ENCODE data around the gene ZSCAN20.
"Not testable (repeated sequence)": the region's sequence is repeated elsewhere in the genome, so short reads cannot be mapped to it uniquely, and the experiment has no call there.

Gene ZSCAN20

GRCh38 chr1:33488624-33489023, 16.2 kb downstream of the ZSCAN20 start:
- DNase-seq (ENCODE audit: low read depth in 2 of 2), result no peak

GRCh38 chr1:33494929-33495328, 22.5 kb downstream of the ZSCAN20 start:
- no peak for DNase-seq (ENCODE audit: low read depth in 2 of 2)

- no peak for DNase-seq (ENCODE audit: low read depth in 2 of 2)
Measured at GRCh38 chr1:33497410-33497809, 25.0 kb downstream of the ZSCAN20 start.

- DNase-seq (ENCODE audit: low read depth in 2 of 2), result no peak
Measured at GRCh38 chr1:33500547-33500946, 28.1 kb downstream of the ZSCAN20 start.

- no peak for DNase-seq (ENCODE audit: low read depth in 2 of 2)
Measured at GRCh38 chr1:33501309-33501708, 28.9 kb downstream of the ZSCAN20 start.

- no peak for DNase-seq (ENCODE audit: low read depth in 2 of 2)
Measured at GRCh38 chr1:33501774-33502173, 29.3 kb downstream of the ZSCAN20 start.

- DNase-seq (ENCODE audit: low read depth in 2 of 2), result no peak
Measured at GRCh38 chr1:33502726-33503125, 30.3 kb downstream of the ZSCAN20 start.

- DNase-seq (ENCODE audit: low read depth in 2 of 2), result no peak
Measured at GRCh38 chr1:33503506-33503905, 31.1 kb downstream of the ZSCAN20 start.

GRCh38 chr1:33507661-33508060, 35.2 kb downstream of the ZSCAN20 start:
- no peak for DNase-seq (ENCODE audit: low read depth in 2 of 2)

- DNase-seq (ENCODE audit: low read depth in 2 of 2), result no peak
Measured at GRCh38 chr1:33508151-33508550, 35.7 kb downstream of the ZSCAN20 start.

GRCh38 chr1:33509276-33509675, 36.8 kb downstream of the ZSCAN20 start:
- DNase-seq (ENCODE audit: low read depth in 2 of 2), result not testable (repeated sequence)

- no peak for DNase-seq (ENCODE audit: low read depth in 2 of 2)
Measured at GRCh38 chr1:33512226-33513011, 40.0 kb downstream of the ZSCAN20 start.

GRCh38 chr1:33515112-33515511, 42.7 kb downstream of the ZSCAN20 start:
- no peak for DNase-seq (ENCODE audit: low read depth in 2 of 2)

GRCh38 chr1:33515607-33516006, 43.2 kb downstream of the ZSCAN20 start:
- DNase-seq (ENCODE audit: low read depth in 2 of 2), result no peak

- no peak for DNase-seq (ENCODE audit: low read depth in 2 of 2)
Measured at GRCh38 chr1:33516428-33516827, 44.0 kb downstream of the ZSCAN20 start.

- no peak for DNase-seq (ENCODE audit: low read depth in 2 of 2)
Measured at GRCh38 chr1:33516891-33517567, 44.6 kb downstream of the ZSCAN20 start.

- no peak for DNase-seq (ENCODE audit: low read depth in 2 of 2)
Measured at GRCh38 chr1:33517596-33518250, 45.3 kb downstream of the ZSCAN20 start.

- DNase-seq (ENCODE audit: low read depth in 2 of 2), result no peak
Measured at GRCh38 chr1:33519240-33519884, 46.9 kb downstream of the ZSCAN20 start.

GRCh38 chr1:33524586-33524985, 52.1 kb downstream of the ZSCAN20 start:
- DNase-seq (ENCODE audit: low read depth in 2 of 2), result no peak

GRCh38 chr1:33527934-33528333, 55.5 kb downstream of the ZSCAN20 start:
- no peak for DNase-seq (ENCODE audit: low read depth in 2 of 2)

- DNase-seq (ENCODE audit: low read depth in 2 of 2), result no peak
Measured at GRCh38 chr1:33529957-33530356, 57.5 kb downstream of the ZSCAN20 start.

GRCh38 chr1:33532250-33532649, 59.8 kb downstream of the ZSCAN20 start:
- DNase-seq (ENCODE audit: low read depth in 2 of 2), result no peak

Measured in activated CD4-positive, alpha-beta T cell treated with anti-CD3 and anti-CD28 coated beads for 24 hours (primary cell).